Stimulated activated effector memory CD8-positive, alpha-beta T cell treated with anti-CD3 and anti-CD28 coated beads, Interleukin-12 subunit alpha, Interleukin-12 subunit beta, amount 100 ng/mL, for 72 hours (primary cell): ENCODE measurements around the gene FAM174C.
"Not testable (repeated sequence)": the region's sequence is repeated elsewhere in the genome, so short reads cannot be mapped to it uniquely, and the experiment has no call there.

ENCODE experiments used
- ATAC-seq: fragments of 150-1000 bp; cut with Tn5 transposase; 2 replicates; pipeline ENCODE4 v1.10.0; 2021
- DNase-seq, 2 donors: peaks; one replicate each; pipeline ENCODE4 v3.0.0; 2021 to 2022; ENCODE audit warnings: low spot score in 2 of 2
- H3K27ac Mint-ChIP-seq: one replicate; pipeline ENCODE4 v1.8.0; 2022; ENCODE audit warnings: mild to moderate bottlenecking, mixed read lengths
- H3K36me3 Mint-ChIP-seq: one replicate; pipeline ENCODE4 v1.8.0; 2022; ENCODE audit warnings: mild to moderate bottlenecking, mixed read lengths
- H3K4me1 Mint-ChIP-seq: one replicate; pipeline ENCODE4 v1.8.0; 2022; ENCODE audit warnings: mixed read lengths
- H3K4me3 Mint-ChIP-seq: one replicate; pipeline ENCODE4 v1.8.0; 2022; ENCODE audit warnings: mild to moderate bottlenecking, mixed read lengths
- H3K9me3 Mint-ChIP-seq: one replicate; pipeline ENCODE4 v1.8.0; 2022; ENCODE audit warnings: mixed read lengths

Gene FAM174C

GRCh38 chr19:1296575-1297271 lies 21.4 kb downstream of the FAM174C start:
- Mint-ChIP-seq H3K36me3 (no peaks in the 10 kb centered on the region), H3K9me3 (no peaks in the 10 kb centered on the region), H3K4me1 (no peaks in the 10 kb centered on the region), H3K4me3 (no peak overlapping the region), H3K27ac (no peak overlapping the region)
- DNase-seq (no peak), ATAC-seq (no peak)

GRCh38 chr19:1298235-1298634 lies 22.9 kb downstream of the FAM174C start:
- no peak overlapping the region for H3K4me3 Mint-ChIP-seq
- no peaks in the 10 kb centered on the region for H3K4me1 Mint-ChIP-seq
- no peak for ATAC-seq
- DNase-seq, result no peak
- H3K27ac Mint-ChIP-seq, result no peak overlapping the region
- H3K36me3 Mint-ChIP-seq, result no peaks in the 10 kb centered on the region
- H3K9me3 Mint-ChIP-seq, result no peaks in the 10 kb centered on the region

GRCh38 chr19:1299801-1300200 lies 24.5 kb downstream of the FAM174C start:
- no peak for DNase-seq
- no peak for ATAC-seq
- Mint-ChIP-seq H3K4me1 (no peaks in the 10 kb centered on the region), H3K27ac (no peak overlapping the region), H3K9me3 (no peaks in the 10 kb centered on the region), H3K36me3 (no peaks in the 10 kb centered on the region), H3K4me3 (no peak overlapping the region)

- ATAC-seq (no peak), DNase-seq (no peak)
- H3K27ac Mint-ChIP-seq, result no peak overlapping the region
- H3K4me3 Mint-ChIP-seq, result no peak overlapping the region
- H3K36me3 Mint-ChIP-seq, result no peaks in the 10 kb centered on the region
- no peaks in the 10 kb centered on the region for H3K9me3 Mint-ChIP-seq
- no peaks in the 10 kb centered on the region for H3K4me1 Mint-ChIP-seq
Observed at GRCh38 chr19:1300744-1301490, 25.6 kb downstream of the FAM174C start.

GRCh38 chr19:1302533-1303239 lies 27.4 kb downstream of the FAM174C start:
- ATAC-seq (no peak), DNase-seq (no peak)
- H3K4me3 Mint-ChIP-seq, result no peak overlapping the region
- no peaks in the 10 kb centered on the region for H3K9me3 Mint-ChIP-seq
- no peak overlapping the region for H3K27ac Mint-ChIP-seq
- no peaks in the 10 kb centered on the region for H3K36me3 Mint-ChIP-seq
- H3K4me1 Mint-ChIP-seq, result no peaks in the 10 kb centered on the region

- no peak overlapping the region for H3K27ac Mint-ChIP-seq
- H3K4me3 Mint-ChIP-seq, result no peak overlapping the region
- H3K4me1 Mint-ChIP-seq, result no peaks in the 10 kb centered on the region
- no peak for DNase-seq
- H3K36me3 Mint-ChIP-seq, result no peaks in the 10 kb centered on the region
- ATAC-seq, result peak; percentile 19
- no peaks in the 10 kb centered on the region for H3K9me3 Mint-ChIP-seq
Observed at GRCh38 chr19:1304197-1304924, 29.0 kb downstream of the FAM174C start.

GRCh38 chr19:1305354-1305753 lies 30.0 kb downstream of the FAM174C start:
- H3K36me3 Mint-ChIP-seq, H3K9me3 Mint-ChIP-seq, H3K27ac Mint-ChIP-seq, DNase-seq, H3K4me1 Mint-ChIP-seq, H3K4me3 Mint-ChIP-seq, ATAC-seq: not testable (repeated sequence)

- Mint-ChIP-seq H3K4me3 (no peak overlapping the region), H3K36me3 (no peaks in the 10 kb centered on the region), H3K4me1 (no peaks in the 10 kb centered on the region), H3K27ac (no peak overlapping the region), H3K9me3 (no peaks in the 10 kb centered on the region)
- ATAC-seq, result no peak
- DNase-seq, result no peak
Observed at GRCh38 chr19:1307320-1307719, 32.0 kb downstream of the FAM174C start.

GRCh38 chr19:1307755-1308303 lies 32.5 kb downstream of the FAM174C start:
- Mint-ChIP-seq H3K4me1 (no peaks in the 10 kb centered on the region), H3K4me3 (no peak overlapping the region), H3K9me3 (no peaks in the 10 kb centered on the region), H3K27ac (no peak overlapping the region), H3K36me3 (no peaks in the 10 kb centered on the region)
- DNase-seq, result no peak
- ATAC-seq, result no peak

GRCh38 chr19:1308718-1309117 lies 33.4 kb downstream of the FAM174C start:
- DNase-seq, result no peak
- H3K36me3 Mint-ChIP-seq, result no peaks in the 10 kb centered on the region
- no peaks in the 10 kb centered on the region for H3K4me1 Mint-ChIP-seq
- ATAC-seq, result no peak
- no peak overlapping the region for H3K27ac Mint-ChIP-seq
- no peaks in the 10 kb centered on the region for H3K9me3 Mint-ChIP-seq
- no peak overlapping the region for H3K4me3 Mint-ChIP-seq

- ATAC-seq (no peak), DNase-seq (no peak)
- H3K4me3 Mint-ChIP-seq, result no peak overlapping the region
- no peaks in the 10 kb centered on the region for H3K4me1 Mint-ChIP-seq
- no peaks in the 10 kb centered on the region for H3K9me3 Mint-ChIP-seq
- no peaks in the 10 kb centered on the region for H3K36me3 Mint-ChIP-seq
- H3K27ac Mint-ChIP-seq, result no peak overlapping the region
Observed at GRCh38 chr19:1309977-1310852, 34.9 kb downstream of the FAM174C start.

GRCh38 chr19:1310853-1311180 lies 35.5 kb downstream of the FAM174C start:
- H3K9me3 Mint-ChIP-seq, result no peaks in the 10 kb centered on the region
- H3K36me3 Mint-ChIP-seq, result no peaks in the 10 kb centered on the region

GRCh38 chr19:1311543-1312091 lies 36.3 kb downstream of the FAM174C start:
- DNase-seq, result no peak
- Mint-ChIP-seq H3K36me3 (no peaks in the 10 kb centered on the region), H3K4me1 (no peaks in the 10 kb centered on the region), H3K27ac (no peak overlapping the region), H3K9me3 (no peaks in the 10 kb centered on the region), H3K4me3 (no peak overlapping the region)
- ATAC-seq, result no peak

More at GRCh38 chr19:1310853-1311180, 35.5 kb downstream of the FAM174C start:
- DNase-seq (no peak), ATAC-seq (no peak)
- no peak overlapping the region for H3K4me3 Mint-ChIP-seq
- H3K27ac Mint-ChIP-seq, result no peak overlapping the region
- no peaks in the 10 kb centered on the region for H3K4me1 Mint-ChIP-seq
